ENCODE data around the gene MYH15. TPM values are rescaled to one million over a fixed set of nuclear protein-coding genes. Genes with fewer than 3 reads are reported as not detected.

The MYH15 gene
- total and polyA plus RNA-seq, 2 of the 4 experiments (the other 2 are of a cell fraction) = 0.10 to 0.36 TPM

DNA sequence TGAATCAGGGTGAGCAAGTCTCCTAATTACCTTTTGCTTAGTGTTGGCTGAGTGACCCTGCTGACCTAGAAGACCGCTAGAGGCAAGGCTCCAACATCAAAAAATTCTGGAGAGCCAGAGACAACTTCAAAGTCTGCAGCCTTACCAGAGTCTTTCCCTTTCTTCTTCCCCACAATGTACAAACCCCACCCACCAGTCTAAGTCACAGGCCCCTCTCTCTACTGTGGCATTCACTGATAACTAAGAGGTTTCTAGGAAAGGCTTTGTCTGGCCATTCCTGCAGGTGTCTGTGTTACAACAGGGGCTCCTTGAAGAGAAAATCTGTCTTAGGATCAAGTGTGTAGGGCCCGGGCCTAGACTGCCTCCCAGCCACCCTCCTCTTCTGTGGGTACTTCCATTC, 525 bp downstream of the MYH15 start:
- Histone ChIP-seq H3K4me2 (ENCODE audit: low read depth, low read length) (no peak overlapping the region), H4K8ac (ENCODE audit: low read depth in 2 of 2, low read length in 2 of 2) (no peak overlapping the region), H3K56ac (ENCODE audit: extremely low read depth, insufficient read depth, low read length) (no peak overlapping the region), H3K23ac (ENCODE audit: low read depth, low read length) (no peak overlapping the region), H2BK120ac (ENCODE audit: low read depth, low read length) (no peak overlapping the region), H3K18ac (ENCODE audit: low read depth, low read length) (no peak overlapping the region), H4K91ac (ENCODE audit: insufficient read depth, low read depth, low read length) (no peak overlapping the region), H3K27ac (ENCODE audit: insufficient read depth, low read length) (no peak overlapping the region), H2AK9ac (replicated peaks; ENCODE audit: low read depth, low read length, poor library complexity) (no peak overlapping the region), H3K9ac (ENCODE audit: low read depth, low read length) (no peak overlapping the region), H3K9me3 (ENCODE audit: control insufficient read depth, insufficient read depth, low read length) (no peaks in the 10 kb centered on the region), H2BK20ac (ENCODE audit: low read depth, low read length) (no peak overlapping the region), H3K4me3 (ENCODE audit: insufficient read depth, low read depth, low read length) (no peak overlapping the region), H4K5ac (ENCODE audit: low read depth, low read length) (no peak overlapping the region), H2AFZ (replicated peaks; ENCODE audit: low read length, poor library complexity) (no peak overlapping the region), H3K36me3 (ENCODE audit: control insufficient read depth, insufficient read depth, low read length) (no peaks in the 10 kb centered on the region), H3K79me1 (ENCODE audit: low read depth in 1 of 2, low read length in 2 of 2) (no peaks in the 10 kb centered on the region), H3K9me1 (ENCODE audit: insufficient read depth, low read length) (no peaks in the 10 kb centered on the region; the same call in 1 of the 2 replicates), H2AK5ac (ENCODE audit: low read depth, low read length) (no peak overlapping the region), H2BK15ac (ENCODE audit: low read depth, low read length) (no peak overlapping the region), H3K14ac (replicated peaks; ENCODE audit: low read depth, low read length) (no peak overlapping the region), H3K4ac (ENCODE audit: low read depth, low read length) (no peak overlapping the region), H4K20me1 (ENCODE audit: insufficient read depth, low read length) (no peaks in the 10 kb centered on the region), H2BK5ac (ENCODE audit: low read depth, low read length, poor library complexity, severe bottlenecking) (no peak overlapping the region), H3K27me3 (ENCODE audit: control insufficient read depth, insufficient read depth, low read length) (no peaks in the 10 kb centered on the region; the same call in 1 of the 2 replicates), H3K4me1 (ENCODE audit: control insufficient read depth, insufficient read depth, low read length) (no peaks in the 10 kb centered on the region)
- ChIA-PET CTCF (no interaction called here), POLR2A (ENCODE audit: unreplicated experiment) (no interaction called here)
- TF ChIP-seq CHD1 (IDR thresholded peaks at IDR 0.05; ENCODE audit: low read depth, low read length) (no peak), CEBPB (IDR thresholded peaks at IDR 0.05; ENCODE audit: low read depth, low read length) (no peak), RCOR1 (IDR thresholded peaks at IDR 0.05; ENCODE audit: insufficient replicate concordance, low read length) (no peak), POLR2A (IDR thresholded peaks at IDR 0.05; ENCODE audit: low read depth, low read length) (no peak), BHLHE40 (IDR thresholded peaks at IDR 0.05; ENCODE audit: low read depth, low read length) (no peak), MXI1 (IDR thresholded peaks at IDR 0.05; ENCODE audit: borderline replicate concordance, low read depth, low read length) (no peak), RAD21 (IDR thresholded peaks at IDR 0.05; ENCODE audit: low read length) (no peak), MAFK (IDR thresholded peaks at IDR 0.05; ENCODE audit: low read depth, low read length) (no peak), NFE2L2 (IDR thresholded peaks at IDR 0.05; ENCODE audit: low read depth, low read length) (no peak), RFX5 (IDR thresholded peaks at IDR 0.05; ENCODE audit: low read depth, low read length) (no peak), SMC3 (IDR thresholded peaks at IDR 0.05; ENCODE audit: low read depth, low read length) (no peak), MAZ (IDR thresholded peaks at IDR 0.05; ENCODE audit: borderline replicate concordance, low read depth, low read length) (no peak), FOS (IDR thresholded peaks at IDR 0.05; ENCODE audit: low read depth, low read length) (no peak)
- TF ChIP-seq, protein P1, sequence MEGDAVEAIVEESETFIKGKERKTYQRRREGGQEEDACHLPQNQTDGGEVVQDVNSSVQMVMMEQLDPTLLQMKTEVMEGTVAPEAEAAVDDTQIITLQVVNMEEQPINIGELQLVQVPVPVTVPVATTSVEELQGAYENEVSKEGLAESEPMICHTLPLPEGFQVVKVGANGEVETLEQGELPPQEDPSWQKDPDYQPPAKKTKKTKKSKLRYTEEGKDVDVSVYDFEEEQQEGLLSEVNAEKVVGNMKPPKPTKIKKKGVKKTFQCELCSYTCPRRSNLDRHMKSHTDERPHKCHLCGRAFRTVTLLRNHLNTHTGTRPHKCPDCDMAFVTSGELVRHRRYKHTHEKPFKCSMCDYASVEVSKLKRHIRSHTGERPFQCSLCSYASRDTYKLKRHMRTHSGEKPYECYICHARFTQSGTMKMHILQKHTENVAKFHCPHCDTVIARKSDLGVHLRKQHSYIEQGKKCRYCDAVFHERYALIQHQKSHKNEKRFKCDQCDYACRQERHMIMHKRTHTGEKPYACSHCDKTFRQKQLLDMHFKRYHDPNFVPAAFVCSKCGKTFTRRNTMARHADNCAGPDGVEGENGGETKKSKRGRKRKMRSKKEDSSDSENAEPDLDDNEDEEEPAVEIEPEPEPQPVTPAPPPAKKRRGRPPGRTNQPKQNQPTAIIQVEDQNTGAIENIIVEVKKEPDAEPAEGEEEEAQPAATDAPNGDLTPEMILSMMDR (conservative IDR thresholded peaks at IDR 0.05; ENCODE audit: low read depth, low read length) = no peak
- TF ChIP-seq, protein P2, sequence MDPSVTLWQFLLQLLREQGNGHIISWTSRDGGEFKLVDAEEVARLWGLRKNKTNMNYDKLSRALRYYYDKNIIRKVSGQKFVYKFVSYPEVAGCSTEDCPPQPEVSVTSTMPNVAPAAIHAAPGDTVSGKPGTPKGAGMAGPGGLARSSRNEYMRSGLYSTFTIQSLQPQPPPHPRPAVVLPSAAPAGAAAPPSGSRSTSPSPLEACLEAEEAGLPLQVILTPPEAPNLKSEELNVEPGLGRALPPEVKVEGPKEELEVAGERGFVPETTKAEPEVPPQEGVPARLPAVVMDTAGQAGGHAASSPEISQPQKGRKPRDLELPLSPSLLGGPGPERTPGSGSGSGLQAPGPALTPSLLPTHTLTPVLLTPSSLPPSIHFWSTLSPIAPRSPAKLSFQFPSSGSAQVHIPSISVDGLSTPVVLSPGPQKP (IDR thresholded peaks at IDR 0.05; ENCODE audit: borderline replicate concordance, low read depth, low read length) = no peak
- TF ChIP-seq, protein P3, sequence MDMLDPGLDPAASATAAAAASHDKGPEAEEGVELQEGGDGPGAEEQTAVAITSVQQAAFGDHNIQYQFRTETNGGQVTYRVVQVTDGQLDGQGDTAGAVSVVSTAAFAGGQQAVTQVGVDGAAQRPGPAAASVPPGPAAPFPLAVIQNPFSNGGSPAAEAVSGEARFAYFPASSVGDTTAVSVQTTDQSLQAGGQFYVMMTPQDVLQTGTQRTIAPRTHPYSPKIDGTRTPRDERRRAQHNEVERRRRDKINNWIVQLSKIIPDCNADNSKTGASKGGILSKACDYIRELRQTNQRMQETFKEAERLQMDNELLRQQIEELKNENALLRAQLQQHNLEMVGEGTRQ (IDR thresholded peaks at IDR 0.05; ENCODE audit: low read depth, low read length) = no peak
- dilution Hi-C loops (cut with HindIII; ENCODE audit: low sequenced_read_pairs, unreplicated experiment) = no loop called here
- ATAC-seq (ENCODE audit: low read depth) (no peak), DNase-seq (no peak)
- BruUV-seq (replicated peaks) = no TSS peak
- in situ Hi-C loops (cut with MboI; ENCODE audit: low sequenced_read_pairs) = no loop called here
- intact Hi-C loops (cut with micrococcal nuclease) = no loop called here
- WGBS, 2 experiments (ENCODE audit: extremely low coverage in 2 of 2, insufficient read length in 1 of 2) = no CpG with 5 or more reads among the region's 2 CpGs

All from IMR-90 (cell line).